GM18505 (cell line): ENCODE results near the gene HUNK.

Experiments
- ATAC-seq: cut with Tn5 transposase; IDR thresholded peaks from one replicate; pipeline ENCODE4 v1.9.1; 2021; ENCODE audit not compliant: unreplicated experiment
- POLR2A ChIP-seq: IDR thresholded peaks from 4 replicates; pipeline ENCODE4 v1.6.1; 2011; ENCODE audit warnings: borderline replicate concordance; ENCODE audit not compliant: insufficient read depth, insufficient read length; ENCODE audit errors: extremely low read depth

HUNK gene

DNA sequence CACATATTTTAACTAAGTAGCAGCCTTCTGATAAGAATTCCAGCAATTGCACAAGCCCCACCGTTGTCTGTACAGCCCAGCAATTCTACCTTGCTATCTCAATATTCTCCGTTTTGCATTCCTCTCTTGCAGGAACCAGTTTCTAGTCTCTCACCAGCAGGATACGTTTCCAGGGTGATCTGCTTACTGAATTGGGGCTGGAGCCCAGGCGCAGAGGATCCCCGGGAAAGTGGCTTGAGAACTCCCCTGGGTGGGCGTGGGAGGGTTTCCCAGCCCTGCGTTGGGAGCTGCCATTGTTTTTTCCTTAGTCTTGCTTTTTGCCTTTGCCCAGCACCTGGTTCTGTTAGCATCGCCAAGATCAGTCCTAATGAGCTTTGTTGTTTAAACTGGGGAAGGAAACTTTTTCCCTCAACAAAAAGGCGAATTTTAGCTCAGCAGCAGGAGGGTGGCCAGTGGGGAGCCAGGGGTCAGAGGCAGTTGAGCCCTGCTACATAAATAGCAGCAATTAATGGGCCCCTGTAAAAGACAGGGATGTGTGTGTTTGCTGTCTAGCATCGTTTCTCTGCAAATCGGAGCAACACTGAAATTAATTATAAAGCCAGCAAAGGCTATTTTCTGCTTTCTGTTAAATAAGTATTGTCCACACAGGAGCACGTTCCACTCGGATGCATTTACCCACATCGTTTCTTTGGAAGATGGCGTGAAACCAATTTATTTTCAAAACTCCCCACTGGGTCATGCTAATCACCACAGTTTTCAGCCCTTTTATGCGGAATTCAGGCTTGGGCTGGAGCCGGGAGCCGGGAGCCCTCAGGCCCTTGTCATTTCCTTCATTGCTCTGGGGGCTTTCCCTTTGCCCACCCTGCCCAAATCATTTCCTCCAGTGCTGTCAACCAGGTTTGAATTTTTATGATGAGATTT, 36.6 kb downstream of the HUNK start:
- TF ChIP-seq POLR2A, result no peak
- no peak for ATAC-seq

DNA sequence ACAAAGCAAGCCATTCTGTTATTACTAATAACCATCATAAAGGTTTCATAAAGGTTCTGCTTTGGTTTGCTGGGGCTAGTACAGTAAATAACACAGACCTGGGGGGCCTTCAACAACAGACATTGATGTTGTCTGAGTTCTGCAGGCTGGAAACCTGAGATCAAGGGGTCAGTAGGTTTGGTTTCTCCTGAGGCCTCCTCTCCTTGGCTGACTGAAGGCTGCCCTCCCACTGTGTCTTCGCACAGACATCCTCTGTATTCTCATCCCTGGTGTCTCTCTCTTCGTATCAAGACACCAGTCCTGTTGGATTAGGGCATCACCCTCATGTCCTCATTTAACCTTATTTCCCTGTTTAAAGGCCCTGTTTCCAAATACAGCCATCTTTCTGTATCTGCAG, 37.3 kb downstream of the HUNK start:
- no peak for TF ChIP-seq POLR2A
- no peak for ATAC-seq

DNA sequence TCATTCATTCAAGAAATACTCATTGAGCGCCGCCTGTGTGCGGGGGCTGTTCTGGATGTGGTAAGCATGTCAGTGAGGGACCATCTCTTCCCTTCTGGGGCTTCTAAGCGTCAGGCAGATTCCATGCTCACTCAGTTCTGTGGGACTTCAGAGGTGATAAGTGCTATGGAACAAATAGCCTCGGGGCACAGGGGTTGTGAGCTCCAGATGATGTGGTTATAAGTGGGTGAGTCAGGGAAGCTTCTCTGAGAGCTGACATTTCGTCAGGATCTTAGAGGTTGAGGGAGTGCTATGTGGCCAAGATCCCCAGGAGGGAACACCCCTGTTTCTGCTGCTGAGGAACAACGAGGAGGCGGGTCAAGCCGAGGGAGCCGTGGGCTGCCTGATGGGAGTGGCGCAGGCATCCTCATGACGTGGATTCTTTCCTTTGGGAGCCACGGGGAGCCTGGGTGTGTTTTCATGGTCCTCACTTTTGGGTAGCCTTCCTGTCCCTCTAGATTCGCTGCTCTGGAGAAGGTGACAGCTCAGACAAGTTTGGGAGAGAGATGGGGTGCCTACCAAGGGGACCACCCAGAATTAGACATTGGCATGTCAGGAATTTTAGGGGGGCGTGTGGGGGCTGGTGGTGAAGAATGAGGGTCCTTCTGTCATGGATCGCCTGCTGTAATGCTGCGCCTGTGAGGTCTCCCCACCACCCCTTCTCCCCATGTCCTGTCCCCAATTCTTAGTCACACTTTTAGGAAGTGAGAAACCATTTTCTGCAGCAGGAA, 38.5 kb downstream of the HUNK start:
- no peak for ATAC-seq
- no peak for TF ChIP-seq POLR2A

DNA sequence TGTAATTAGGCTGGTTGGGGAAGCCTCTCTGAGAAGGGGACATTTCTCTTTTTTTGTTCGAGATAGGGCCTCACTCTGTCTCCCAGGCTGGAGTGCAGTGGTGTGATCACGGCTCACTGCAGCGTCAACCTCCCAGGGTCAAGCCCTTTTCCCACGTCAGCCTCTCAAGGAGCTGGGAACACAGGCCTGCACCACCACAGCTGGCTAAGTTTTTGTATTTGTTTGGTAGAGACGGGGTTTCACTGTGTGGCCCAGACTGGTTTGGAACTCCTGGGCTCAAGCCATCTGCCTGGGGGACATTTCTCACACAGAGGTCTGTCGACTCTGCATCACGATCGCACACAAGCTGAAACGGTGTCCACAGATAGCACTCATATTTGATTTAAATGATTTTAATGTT, 39.7 kb downstream of the HUNK start:
- no peak for ATAC-seq

DNA sequence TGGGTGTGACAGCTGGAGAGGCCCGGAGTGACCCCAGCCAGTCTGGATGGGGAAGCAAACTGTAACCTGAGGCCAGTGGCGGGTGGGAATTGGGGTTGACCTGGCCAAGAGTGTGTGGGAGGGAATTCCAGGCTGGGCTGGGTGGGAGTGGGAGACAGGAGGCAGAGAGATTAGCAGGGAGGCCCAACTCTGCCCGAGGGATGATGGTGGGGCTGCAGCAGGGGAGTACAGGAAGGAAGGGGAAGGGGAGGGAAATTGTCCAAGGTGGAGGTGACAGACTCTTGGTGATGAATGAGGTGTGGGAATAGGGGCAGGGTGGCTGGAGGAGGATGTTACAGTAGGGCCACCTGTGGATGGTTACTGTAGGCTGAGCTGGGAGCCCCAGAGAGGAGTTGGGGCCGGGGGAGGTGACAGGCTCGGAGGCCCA, 40.4 kb downstream of the HUNK start:
- ATAC-seq, result no peak
- no peak for TF ChIP-seq POLR2A

More for the DNA sequence above, 39.7 kb downstream of the HUNK start:
- TF ChIP-seq POLR2A, result no peak

DNA sequence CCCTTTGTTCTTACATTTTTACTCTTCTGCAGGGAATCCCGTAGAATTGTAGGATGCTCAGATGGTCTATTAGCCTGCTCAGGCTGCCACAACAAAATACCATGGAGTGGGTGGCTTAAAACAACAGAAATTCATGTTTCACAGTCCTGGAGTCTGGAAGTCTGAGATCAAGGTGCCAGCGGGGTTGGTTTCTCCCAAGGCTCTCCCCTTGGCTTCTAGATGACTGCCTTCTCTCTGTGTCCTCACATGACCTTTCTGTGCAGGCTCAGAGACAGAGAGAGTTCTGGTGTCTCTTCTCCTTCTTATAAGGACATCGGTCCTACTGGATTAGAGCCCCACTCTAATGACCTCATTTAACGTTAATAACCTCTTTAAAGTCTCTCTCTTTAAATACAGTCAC, 41.7 kb downstream of the HUNK start:
- ATAC-seq, result no peak
- no peak for TF ChIP-seq POLR2A

DNA sequence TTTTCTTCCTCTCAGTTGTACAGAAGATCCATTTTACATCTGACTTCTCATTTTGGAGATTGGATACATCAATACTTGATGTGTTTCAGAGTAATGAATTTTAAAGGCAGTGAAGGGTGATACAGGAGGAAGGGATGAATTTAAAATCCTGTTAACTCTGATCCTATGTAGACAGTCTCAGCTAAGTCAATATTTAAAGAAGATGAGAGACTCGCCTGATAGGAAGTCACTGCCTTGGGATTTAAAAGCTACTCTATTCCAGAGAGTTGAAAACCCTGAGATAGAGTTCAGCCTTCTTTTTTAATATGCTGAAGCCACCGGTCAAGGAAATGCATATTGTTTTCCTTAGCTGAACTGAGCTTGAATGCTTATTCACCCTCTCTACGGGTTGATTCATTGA, 42.7 kb downstream of the HUNK start:
- TF ChIP-seq POLR2A, result no peak

DNA sequence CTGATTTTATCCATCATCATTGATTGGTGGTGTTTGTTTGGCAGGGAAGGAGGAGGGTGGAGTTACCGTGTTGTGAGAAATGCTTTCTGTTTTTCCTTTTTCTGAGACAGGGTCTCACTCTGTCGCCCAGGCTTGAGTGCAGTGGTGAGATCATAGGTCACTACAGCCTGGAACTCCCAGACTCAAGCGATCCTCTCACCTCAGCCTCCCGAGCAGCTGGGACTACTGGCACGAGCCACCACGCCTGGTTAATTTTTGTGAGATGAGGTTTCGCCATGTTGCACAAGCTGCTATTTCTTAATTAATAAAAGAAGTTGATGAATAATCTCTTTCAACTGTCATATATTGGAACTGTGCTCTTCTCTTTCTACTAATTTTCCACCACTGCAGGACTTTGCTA, 44.3 kb downstream of the HUNK start:
- no peak for TF ChIP-seq POLR2A

More for the DNA sequence above, 42.7 kb downstream of the HUNK start:
- ATAC-seq, result no peak

DNA sequence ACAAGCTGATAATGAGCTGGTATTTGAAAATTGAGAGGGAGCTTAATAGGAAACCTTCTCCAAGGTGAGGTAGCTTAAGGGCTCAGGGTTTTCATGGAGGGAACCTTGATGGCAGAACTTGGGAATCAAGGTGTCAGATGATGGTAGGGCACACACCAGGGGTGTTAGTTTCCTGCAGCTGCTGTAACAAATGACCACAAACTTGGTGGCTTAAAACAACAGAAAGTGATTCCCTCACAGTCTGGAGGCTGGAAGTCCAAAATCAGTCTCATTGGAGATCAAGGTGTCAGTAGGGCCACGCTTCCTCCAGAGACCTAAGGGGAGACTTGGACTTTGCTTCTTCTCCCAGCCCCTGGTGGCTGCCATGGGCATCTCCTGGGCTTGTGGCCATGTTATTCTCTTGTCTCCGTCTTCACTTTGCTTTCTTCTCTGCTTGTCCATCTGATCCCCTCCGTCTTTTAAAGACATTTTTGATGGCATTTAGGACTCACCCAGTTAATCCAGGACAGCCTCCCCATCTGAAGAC, 45.5 kb downstream of the HUNK start:
- TF ChIP-seq POLR2A, result no peak
- no peak for ATAC-seq

More for the DNA sequence above, 44.3 kb downstream of the HUNK start:
- no peak for ATAC-seq

DNA sequence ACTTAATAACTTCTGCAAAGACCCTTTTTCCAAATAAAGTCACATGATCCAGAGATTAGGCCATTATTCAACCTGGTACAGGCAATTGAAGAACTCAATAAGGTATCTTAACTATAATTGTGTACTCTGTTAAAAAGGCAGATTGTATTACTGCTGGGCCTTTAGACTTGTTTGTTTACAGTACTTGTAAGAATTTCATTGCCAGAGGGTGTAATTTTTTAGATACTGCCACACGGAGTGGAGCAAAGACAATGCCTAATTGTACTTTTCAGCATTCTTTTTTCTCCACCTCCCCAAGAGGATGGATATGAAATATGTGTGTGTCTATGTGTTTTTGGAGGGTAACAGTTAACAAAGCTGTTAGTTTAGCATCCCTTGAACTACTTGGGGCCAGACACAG, 47.5 kb downstream of the HUNK start:
- TF ChIP-seq POLR2A, result no peak

DNA sequence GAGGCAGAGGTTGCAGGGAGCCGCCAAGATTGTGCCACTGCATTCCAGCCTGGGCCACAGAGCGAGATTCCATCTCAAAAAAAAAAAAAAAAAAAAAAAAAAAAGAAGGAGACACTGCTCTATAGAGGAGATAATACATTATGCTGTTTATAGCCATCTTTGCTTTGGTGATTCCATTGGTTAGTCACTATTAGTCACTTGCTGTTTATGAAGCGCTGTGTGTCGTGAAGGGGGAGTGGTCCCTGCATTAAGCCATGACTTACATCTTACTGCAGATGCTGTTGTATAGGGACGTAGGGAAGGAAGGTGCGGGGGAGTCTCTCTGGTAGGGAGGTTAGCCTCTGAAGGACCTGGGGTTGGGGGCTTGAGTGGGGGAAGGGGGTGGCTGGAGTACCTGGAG, 48.3 kb downstream of the HUNK start:
- ATAC-seq, result no peak
- TF ChIP-seq POLR2A, result no peak

More for the DNA sequence above, 47.5 kb downstream of the HUNK start:
- ATAC-seq, result no peak

DNA sequence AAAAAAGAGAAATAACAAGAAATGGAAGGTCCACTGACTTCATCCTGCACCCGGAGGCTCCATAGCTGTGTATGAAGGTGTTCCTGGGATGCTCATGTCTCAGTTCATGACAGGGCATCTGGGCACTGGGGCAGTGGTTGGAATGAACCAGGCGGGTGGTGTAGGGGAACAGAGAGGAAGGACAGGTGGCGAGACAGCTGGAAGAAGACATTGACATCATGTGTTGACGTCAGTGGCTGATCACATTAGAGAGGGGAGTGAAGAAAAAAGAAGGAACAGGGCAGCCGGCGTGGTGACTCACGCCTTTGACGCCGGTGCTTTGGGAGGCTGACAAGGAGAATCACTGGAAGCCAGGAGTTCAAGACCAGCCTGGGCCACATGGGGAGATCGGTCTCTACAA, 50.1 kb downstream of the HUNK start:
- ATAC-seq, result no peak
- no peak for TF ChIP-seq POLR2A

DNA sequence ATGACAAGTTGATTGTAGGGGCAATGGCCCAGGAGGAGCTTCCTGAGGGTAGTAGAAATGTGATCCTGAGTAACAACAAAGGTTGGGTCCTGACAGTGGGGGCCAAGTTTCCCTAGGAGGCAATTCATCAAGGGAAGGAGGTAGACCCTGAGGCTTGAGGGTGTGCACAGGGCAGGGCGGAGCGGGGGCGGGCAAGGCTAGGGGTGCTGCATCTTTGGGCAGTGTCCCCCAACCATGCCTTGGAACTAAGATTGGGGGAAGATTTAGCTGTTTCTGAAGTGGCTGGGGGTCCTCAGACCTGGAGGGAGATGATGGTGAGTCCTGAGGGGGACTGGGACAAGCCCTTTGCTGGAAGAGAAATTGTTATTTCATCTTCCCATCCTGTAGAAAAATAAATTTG, 50.9 kb downstream of the HUNK start:
- no peak for TF ChIP-seq POLR2A
- ATAC-seq, result no peak
